Sigmoid colon (tissue), 7 donors: Measurements from ENCODE around the gene AASDH. TPM values are rescaled to one million over a fixed set of nuclear protein-coding genes. Genes with fewer than 3 reads are reported as not detected.

Source experiments
- DNase-seq: peaks from one replicate; pipeline ENCODE4 v3.0.0-alpha.2; 2019
- H3K27ac ChIP-seq, 4 donors: fragments of 200-600 bp; sonication (generic); one replicate each; pipeline ENCODE4 v1.5.1; 2016 to 2019; ENCODE audit warnings: mild to moderate bottlenecking in 1 of 4
- H3K27me3 ChIP-seq, 3 donors: fragments of 200-600 bp; sonication (generic); one replicate each; pipeline ENCODE4 v1.5.1; 2019; ENCODE audit warnings: mild to moderate bottlenecking in 1 of 3
- H3K36me3 ChIP-seq, 4 donors: fragments of 200-600 bp; sonication (generic); one replicate each; pipeline ENCODE4 v1.5.1; 2016 to 2019
- H3K4me1 ChIP-seq, 4 donors: fragments of 200-600 bp; sonication (generic); one replicate each; pipeline ENCODE4 v1.5.1; 2017 to 2019
- H3K4me3 ChIP-seq, 4 donors: fragments of 200-600 bp; sonication (generic); one replicate each; pipeline ENCODE4 v1.5.1; 2017 to 2019; ENCODE audit warnings: mild to moderate bottlenecking in 2 of 4, moderate library complexity in 1 of 4
- H3K9me3 ChIP-seq, 4 donors: fragments of 200-600 bp in 3 of 4; sonication (generic) in 3 of 4; one replicate each; pipeline versions ENCODE4 v1.5.1 to v1.6.1; 2013 to 2019
- CTCF ChIP-seq, 4 experiments: fragments of 450-650 bp in 3 of 4; fragments of 200-600 bp in 1 of 4; IDR thresholded peaks; one replicate each; pipeline ENCODE4 v1.5.1; 2016 to 2019; ENCODE audit warnings: antibody characterized with exemption in 4 of 4, mild to moderate bottlenecking in 3 of 4, moderate library complexity in 2 of 4
- EP300 ChIP-seq, 4 donors: sonication (generic); formaldehyde crosslinking; IDR thresholded peaks; one replicate each; pipeline ENCODE4 v1.6.1; 2017; ENCODE audit warnings: antibody characterized with exemption in 4 of 4
- POLR2A ChIP-seq, 2 donors: fragments of 450-650 bp; IDR thresholded peaks; one replicate each; pipeline ENCODE4 v1.6.1; 2016; ENCODE audit warnings: antibody characterized with exemption in 2 of 2, mild to moderate bottlenecking in 2 of 2, moderate library complexity in 2 of 2
- POLR2AphosphoS5 ChIP-seq, 4 donors: sonication (generic); formaldehyde crosslinking; IDR thresholded peaks; one replicate each; pipeline ENCODE4 v1.6.1; 2017; ENCODE audit warnings: antibody characterized with exemption in 4 of 4
- WGBS, 2 donors: extraction: QIAGEN DNeasy Blood & Tissue Kit; methylation state at CpG; one replicate each; pipeline ENCODE4 v1.1.7; 2013; 5-methylcytosine and 5-hydroxymethylcytosine counted together
- intact Hi-C: fragments of 100-400 bp; cut with DNase I; formaldehyde crosslinking; loops from one replicate; pipeline ENCODE4 v1.15.1; 2023
- polyA plus RNA-seq, 3 donors: library from polyadenylated mRNA; stranded (reverse); fragments of 200-250 nt; gene quantifications; one replicate each; pipeline ENCODE4 v1.2.3, GENCODE V29; 2013
- total RNA-seq, 4 donors: library from RNA; depleted of rRNA; stranded (reverse); fragments of >200 nt; gene quantifications; one replicate each; pipeline ENCODE4 v1.1.0, GENCODE V29; 2016
- donor health status: healthy with polysubstance abuse.
- donor health status: Bipolar disorder and iron deficiency.
- donor health status: healthy.

AASDH gene
- 10 to 100 TPM in 2 of 4 donors, 1 to 10 TPM in 2; 5.5 to 13.4 (median 9.3) TPM for total RNA-seq
- polyA plus RNA-seq: 1 to 10 TPM; 3.2 to 4.1 (median 3.6) TPM

GRCh38 chr4:56387023-56388001 lies at the start of gene AASDH:
Gene AASDH (minus strand): TSS chr4:56387491. CDS start chr4:56384299, 3,192 bp downstream.
- intact Hi-C loops: loop anchor here (1.0 to 5.0 kb wide), 2 partner anchors 50 to 80 kb away; partner anchors contain the start of genes PAICS, PPAT and SRP72
- Histone ChIP-seq H3K36me3 (no peaks in the 10 kb centered on the region), H3K4me1 (peaks cover 0 to 20% (median 14%) of the 10 kb centered on the region in 4 donors), H3K4me3 (peak within 1 kb of the TSS; percentile 62 to 77 (median 74)), H3K27me3 (no peaks in the 10 kb centered on the region), H3K27ac (peak within 1 kb of the TSS; percentile 82 to 95 (median 90)), H3K9me3 (no peaks in the 10 kb centered on the region)
- peak; percentile 95 for DNase-seq
- TF ChIP-seq POLR2AphosphoS5 (IDR thresholded peaks at IDR 0.05) (peak; percentile 83 to 98 (median 96)), EP300 (IDR thresholded peaks at IDR 0.05) (peak in 1 of 4 donors; percentile 69), POLR2A (IDR thresholded peaks at IDR 0.05) (peak; percentile 62 to 84), CTCF (IDR thresholded peaks at IDR 0.05) (no peak)
- 0% methylated on average over 57 of the region's 57 CpGs for WGBS, 2 donors

GRCh38 chr4:56435140-56435926 lies 48.0 kb upstream of the AASDH start, which contains the start of gene PPAT:
Gene PPAT (minus strand): TSS chr4:56435615. CDS start chr4:56435477, 138 bp downstream.
- H3K27ac ChIP-seq: peak within 1 kb of the TSS; percentile 97 to 98 (median 98)
- DNase-seq: peak; percentile 99
- TF ChIP-seq EP300 (IDR thresholded peaks at IDR 0.05) (no peak), CTCF (IDR thresholded peaks at IDR 0.05) (peak in 2 of 4 experiments; percentile 31 to 35), POLR2A (IDR thresholded peaks at IDR 0.05) (peak; percentile 28 to 30), POLR2AphosphoS5 (IDR thresholded peaks at IDR 0.05) (peak; percentile 70 to 89 (median 81))
- H3K9me3 ChIP-seq: no peaks in the 10 kb centered on the region
- H3K4me3 ChIP-seq: peak within 1 kb of the TSS; percentile 50 to 77 (median 70)
- H3K36me3 ChIP-seq: no peaks in the 10 kb centered on the region
- 0% methylated on average over 61 of the region's 61 CpGs for WGBS, 2 donors
- no peaks in the 10 kb centered on the region for H3K27me3 ChIP-seq
- H3K4me1 ChIP-seq: peaks cover 0 to 33% (median 26%) of the 10 kb centered on the region in 4 donors
- intact Hi-C loops: loop anchor here (2.0 to 10.0 kb wide), 4 partner anchors 33 to 219 kb away; partner anchors contain the start of gene AASDH

- peaks cover 0 to 33% (median 26%) of the 10 kb centered on the region in 4 donors for H3K4me1 ChIP-seq
- H3K27me3 ChIP-seq: no peaks in the 10 kb centered on the region
- H3K9me3 ChIP-seq: no peaks in the 10 kb centered on the region
- 1% methylated on average over 15 of the region's 15 CpGs for WGBS, 2 donors
- H3K36me3 ChIP-seq: no peaks in the 10 kb centered on the region
- TF ChIP-seq POLR2A (IDR thresholded peaks at IDR 0.05) (no peak), POLR2AphosphoS5 (IDR thresholded peaks at IDR 0.05) (no peak), EP300 (IDR thresholded peaks at IDR 0.05) (no peak)
- peak overlapping the region; percentile 50 to 77 (median 70) for H3K4me3 ChIP-seq
- peak; percentile 76 for DNase-seq
- intact Hi-C loops: loop anchor here (2.0 to 10.0 kb wide), 4 partner anchors 34 to 220 kb away; partner anchors contain the start of gene AASDH
- peak overlapping the region; percentile 97 to 98 (median 98) for H3K27ac ChIP-seq
Observed at GRCh38 chr4:56434599-56435139, 47.4 kb upstream of the AASDH start.

- intact Hi-C loops: loop anchor here (10.0 kb wide), 1 partner anchor 222 kb away; no protein-coding TSS in a partner anchor
- peaks cover 0 to 33% (median 26%) of the 10 kb centered on the region in 4 donors for H3K4me1 ChIP-seq
- TF ChIP-seq POLR2A (IDR thresholded peaks at IDR 0.05): no peak
- no peak for TF ChIP-seq EP300 (IDR thresholded peaks at IDR 0.05)
- no peak for TF ChIP-seq CTCF (IDR thresholded peaks at IDR 0.05)
- no peak for TF ChIP-seq POLR2AphosphoS5 (IDR thresholded peaks at IDR 0.05)
- H3K36me3 ChIP-seq: no peaks in the 10 kb centered on the region
- H3K9me3 ChIP-seq: no peaks in the 10 kb centered on the region
- no peak overlapping the region for H3K27ac ChIP-seq
- no peaks in the 10 kb centered on the region for H3K27me3 ChIP-seq
- no peak overlapping the region for H3K4me3 ChIP-seq
- no peak for DNase-seq
Observed at GRCh38 chr4:56433280-56433679, 46.0 kb upstream of the AASDH start.
